GM19452 (cell line): ENCODE results near the gene TBC1D2.
"Not testable (repeated sequence)": the region's sequence is repeated elsewhere in the genome, so short reads cannot be mapped to it uniquely, and the experiment has no call there.

Experiments
- ATAC-seq: cut with Tn5 transposase; IDR thresholded peaks from one replicate; pipeline ENCODE4 v1.9.1; 2021; ENCODE audit not compliant: unreplicated experiment

The TBC1D2 gene

DNA sequence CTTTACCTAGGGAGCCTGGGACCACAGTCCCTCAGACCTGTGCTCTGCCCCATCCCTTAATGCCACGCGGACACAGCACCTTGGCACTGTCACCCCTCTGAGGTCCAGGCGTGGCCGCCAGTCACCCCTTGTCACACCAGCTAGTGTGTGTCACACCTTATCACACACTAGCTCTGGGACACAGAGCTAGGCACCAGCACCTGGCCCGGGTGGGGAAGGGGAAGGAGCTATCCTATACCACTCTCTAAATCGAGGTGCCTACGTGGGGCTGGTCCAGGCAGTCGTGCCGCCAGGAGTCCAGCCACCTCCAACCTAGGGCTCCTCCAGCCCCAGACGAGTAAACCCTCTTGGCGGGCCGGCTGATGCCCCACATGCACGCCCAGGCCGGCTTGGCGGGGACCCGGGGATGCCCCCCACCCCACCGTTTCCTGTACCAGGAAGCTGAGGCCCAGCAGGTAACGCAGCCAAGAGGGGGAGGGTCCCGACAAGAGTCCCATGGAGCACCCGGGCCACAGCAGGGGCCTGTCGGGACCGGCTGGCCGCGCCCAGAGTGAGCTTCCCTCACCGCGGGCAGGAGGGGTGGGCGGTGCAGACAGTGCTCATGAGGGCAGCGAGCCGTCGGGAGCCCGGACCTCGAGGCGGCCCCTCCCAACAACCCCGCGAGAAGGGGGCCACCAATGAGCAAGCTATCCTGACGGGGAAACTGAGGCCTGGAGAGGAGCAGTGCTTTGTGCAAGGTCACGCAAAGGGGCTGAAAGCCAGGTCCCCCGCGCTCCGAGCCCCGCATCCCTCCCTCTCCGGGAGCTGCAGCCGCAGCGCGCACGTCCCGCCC is 63.6 kb downstream of the TBC1D2 start:
- ATAC-seq = no peak

DNA sequence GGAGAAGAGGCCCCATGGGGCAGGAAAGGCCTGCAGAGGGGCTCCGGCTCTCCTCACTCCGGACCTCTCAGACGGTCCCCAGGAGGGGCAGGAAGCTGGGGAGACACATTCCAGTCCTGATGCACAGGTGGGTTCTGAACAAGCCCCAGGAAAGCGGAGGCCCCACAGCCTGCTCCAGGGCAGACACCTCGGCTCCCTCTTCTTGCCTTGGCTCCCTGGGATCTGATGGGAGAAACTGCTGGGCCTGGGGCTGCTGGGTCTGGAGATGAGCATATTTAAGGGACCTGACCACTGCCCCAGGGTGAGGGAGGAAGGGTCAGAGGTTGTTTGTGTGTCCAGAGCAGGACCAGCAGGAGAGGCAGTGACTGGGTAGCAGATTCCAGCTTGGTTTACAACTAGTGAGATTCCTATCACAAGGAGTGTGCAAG is 64.3 kb downstream of the TBC1D2 start:
- ATAC-seq = no peak

DNA sequence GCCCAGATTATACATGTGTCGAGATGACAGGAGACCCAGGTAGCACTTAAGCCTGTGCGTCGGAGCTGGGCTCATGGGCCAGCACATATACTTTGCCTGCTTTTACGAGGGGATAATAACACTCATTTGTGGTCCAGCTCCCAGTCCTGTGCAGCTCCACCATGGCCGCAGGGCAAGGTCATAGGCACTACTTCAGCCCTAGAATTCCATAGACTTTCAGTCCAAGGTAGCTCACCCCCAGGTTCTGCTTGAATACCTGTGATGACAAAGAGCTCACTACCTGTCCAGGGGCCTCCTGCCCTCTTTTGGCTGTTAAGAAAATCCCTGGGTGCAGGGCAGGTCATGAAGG is 64.7 kb downstream of the TBC1D2 start:
- no peak for ATAC-seq

DNA sequence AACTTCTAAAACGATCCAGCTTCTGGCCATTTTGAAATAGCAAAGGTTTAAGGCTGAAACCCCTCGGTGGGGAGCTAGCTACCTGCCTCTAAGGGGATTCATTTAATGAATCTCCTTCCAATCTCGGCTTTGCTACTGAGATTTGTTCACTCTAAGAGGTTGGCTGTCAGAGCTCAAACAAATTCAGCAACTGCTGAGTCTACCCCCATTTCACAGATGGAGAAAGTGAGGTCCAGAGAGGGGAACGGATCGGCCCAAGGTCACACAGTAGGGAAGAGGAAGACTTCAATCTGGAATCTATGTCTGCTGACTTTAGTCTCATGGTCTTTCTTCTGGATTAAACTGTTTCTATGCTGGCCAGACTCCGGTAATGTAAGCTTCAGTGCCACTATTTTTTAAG is 66.0 kb downstream of the TBC1D2 start:
- no peak for ATAC-seq

DNA sequence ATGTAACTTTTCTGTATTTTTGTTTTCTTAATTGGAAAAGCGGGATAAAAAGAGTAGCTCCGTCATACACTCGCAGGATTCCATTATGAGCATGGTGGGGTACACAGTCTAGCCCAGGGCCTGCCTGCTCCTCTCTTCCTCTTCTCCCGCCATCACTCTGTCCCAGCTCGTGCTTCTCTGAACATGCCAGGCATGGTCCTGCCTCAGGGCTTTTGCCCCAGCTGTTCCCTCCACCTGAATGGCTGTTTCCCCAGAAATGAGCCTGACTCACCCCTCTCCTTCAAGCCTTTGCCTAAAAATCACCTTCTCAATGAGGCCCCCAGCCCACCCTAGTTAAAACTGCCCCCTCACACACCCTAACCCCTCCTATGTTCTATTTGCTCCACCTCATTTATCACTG is 67.5 kb downstream of the TBC1D2 start:
- ATAC-seq = no peak

DNA sequence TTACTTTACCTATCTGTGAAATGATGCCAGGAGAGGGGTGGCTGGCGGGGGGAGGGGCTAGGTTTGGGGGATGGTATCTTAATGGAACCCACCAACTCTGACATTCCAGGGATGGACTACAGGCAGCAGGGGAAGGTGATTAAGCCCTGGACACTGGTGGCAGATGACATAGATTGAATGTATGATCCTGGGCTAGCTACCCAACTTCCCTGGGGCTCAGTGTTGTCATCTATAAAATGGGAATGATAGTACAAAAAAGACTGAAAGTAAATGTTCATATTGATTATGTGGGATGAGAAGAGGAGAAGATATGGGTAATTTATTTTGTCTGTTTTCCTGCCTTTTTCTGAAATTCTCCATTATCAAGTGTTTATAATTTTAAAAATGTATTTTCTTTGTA is 69.2 kb downstream of the TBC1D2 start:
- ATAC-seq = no peak

DNA sequence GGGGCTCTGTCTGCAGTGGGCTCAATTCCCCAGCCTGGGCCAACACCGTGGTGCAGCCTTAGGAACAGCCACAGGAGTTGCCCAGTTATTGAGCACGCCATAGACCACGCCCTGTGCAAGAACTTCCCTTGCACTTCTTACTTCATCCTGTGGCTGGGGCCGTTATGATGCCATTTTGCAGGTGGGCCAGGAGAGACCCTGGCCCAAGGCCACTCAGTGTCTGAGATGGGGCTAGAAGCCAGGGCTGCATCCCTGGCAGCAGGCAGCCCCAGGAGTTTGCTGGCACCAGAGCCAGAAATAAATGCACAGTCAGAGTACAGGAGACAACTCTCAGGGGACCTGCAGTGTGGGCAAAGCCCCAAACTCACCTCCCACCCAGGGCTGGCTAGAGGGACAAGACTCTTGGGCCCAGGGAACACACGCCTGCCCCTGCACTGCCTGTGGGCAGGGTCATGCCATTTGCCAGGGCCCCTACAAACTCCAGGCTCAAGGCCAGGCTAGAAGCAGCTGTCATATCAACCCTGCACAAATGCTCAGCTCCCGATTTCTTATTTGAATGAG is 69.8 kb downstream of the TBC1D2 start:
- no peak for ATAC-seq

DNA sequence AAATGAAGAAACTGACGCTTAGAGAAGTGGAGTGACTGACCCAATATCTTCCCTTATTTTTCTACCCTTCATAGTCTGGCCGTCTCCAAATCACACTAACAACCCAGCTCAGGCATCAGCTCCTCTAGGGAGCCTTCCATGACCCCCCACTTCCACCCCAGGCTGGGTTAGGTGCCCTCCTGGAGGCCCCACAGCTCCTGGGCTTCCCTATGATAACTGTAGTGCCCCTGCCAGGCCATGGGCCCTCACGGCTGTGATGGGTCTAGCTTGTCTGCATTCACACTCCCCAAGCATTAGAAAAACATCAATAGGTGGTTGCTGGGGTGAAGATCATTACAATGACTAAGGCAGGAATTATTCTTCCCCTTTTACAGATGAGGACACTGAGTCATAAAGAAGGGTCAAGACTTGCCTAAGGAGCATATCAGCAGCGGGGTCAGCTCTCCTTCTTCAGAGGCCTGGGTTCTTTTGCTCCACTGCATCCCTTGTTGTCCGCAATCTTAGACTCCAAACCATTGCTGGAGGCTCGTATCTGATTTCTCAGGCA is 70.4 kb downstream of the TBC1D2 start:
- no peak for ATAC-seq

DNA sequence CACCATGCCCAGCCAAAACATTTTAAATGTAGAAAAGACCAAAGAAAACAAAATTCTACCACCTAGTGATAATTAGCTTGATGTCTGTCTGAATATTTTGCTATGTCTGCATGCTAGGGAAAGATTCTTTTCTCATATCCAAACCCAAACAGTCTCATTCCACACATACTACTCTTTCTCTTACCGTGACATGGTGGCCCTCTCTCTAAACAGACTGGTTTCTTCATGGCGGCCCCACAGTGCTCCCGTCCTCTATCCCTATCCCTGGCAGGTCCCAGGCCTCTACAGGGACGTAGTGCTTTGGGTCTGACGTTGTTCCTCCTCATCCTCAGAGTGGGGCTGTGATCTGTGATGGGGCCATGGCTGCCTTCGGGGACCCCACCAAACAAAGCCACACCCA is 71.1 kb downstream of the TBC1D2 start:
- no peak for ATAC-seq

DNA sequence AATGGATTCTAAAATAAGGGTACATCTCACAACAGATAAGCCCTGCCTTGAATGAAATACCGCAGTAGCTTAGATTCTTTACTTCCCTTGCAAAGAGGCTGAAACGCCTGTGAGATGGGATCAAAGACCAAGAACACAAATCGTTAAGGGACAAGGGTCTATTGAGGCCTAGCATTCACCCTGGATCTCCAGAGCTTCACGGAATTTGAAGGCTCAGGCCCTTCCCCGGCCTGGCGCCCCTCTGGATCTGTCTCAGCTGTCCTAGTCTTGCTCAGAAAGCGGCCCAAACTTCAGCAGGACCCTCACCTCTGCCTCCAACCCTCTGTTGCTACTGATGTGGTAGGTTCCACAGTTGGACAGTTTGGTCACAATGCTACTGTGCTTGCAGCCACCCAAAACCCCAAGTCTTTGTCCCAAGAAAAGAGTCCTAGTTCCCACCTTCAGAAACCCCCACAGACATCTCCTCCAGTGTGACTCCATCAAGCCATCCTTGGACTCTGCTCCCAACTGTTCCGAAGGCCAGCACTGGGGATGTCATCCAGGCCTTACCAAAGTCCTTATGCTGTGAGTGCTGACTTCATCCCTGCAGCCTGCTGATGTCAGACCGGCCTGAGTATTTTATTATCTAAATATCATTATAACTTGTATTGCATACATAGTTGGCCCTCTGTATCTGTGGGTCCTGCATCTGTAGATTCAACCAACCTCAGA is 72.4 kb downstream of the TBC1D2 start:
- no peak for ATAC-seq

DNA sequence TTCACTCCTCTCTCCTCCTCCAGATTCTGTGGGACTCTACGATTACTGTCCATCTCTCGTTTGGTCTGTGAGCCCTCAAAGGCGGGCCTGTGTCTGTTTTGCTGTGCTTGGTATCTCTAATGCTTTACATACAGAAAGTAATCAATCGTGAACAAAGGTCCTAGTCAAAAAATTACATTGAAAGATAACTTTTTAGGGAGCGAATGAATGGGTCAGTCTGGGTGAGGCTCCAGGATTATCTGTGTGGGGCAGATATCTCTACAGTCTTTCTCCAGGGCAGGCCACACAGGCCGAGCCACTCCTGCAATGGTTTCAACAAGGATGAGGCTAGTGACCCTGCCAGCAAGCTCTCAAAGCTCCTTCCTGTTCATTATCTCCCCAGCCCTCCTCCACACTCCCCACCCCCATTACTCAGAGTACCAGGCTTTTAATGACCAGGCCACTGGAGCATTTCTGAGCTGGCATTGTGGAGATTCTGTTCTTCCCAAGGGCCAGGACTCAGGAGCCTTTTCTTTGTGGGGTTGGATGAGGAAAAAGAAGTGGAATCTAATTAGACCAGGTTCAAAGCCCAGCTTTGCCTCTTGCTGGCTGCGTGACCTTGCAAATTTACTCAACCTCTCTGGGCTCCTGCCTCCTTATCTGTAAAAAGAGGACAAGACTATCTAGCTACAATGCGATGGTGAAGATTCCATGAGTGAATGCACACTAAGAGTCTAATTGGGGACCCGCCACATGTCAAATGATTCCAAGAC is 73.2 kb downstream of the TBC1D2 start:
- ATAC-seq = no peak

DNA sequence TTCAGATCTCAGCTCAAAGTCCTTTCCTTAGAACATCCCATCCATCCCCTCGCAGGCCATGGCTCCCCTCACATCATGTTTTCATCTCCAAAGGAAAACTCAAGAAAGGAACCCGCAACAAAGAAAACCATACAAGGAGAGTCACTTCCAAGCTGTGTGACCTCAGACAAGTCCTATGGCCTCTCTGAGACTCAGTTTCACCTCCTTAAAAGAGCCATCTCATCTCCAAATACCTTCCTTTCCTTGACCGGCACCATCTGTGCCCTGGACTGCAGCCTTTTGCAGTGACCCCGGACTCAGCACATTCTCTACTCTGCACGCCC is 73.7 kb downstream of the TBC1D2 start:
- ATAC-seq = no peak

DNA sequence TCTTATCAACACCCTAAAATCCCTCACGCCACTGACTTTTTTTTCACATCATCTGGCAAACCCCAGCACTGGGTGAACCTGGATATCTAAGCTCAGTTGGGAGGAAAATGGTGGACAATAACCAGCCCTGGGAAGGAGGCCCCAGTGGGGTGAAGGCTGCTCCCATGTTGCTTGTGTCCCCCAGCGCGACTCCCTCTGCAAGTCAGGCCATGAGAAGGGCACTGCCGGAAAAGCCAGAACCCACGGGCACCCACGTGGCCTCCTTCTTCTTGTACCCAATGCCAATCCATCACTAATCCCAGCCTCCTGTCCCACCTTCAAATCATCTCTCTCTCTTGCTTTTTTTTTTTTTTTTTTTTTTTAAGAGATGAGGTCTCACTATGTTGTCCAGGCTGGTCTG is 74.5 kb downstream of the TBC1D2 start:
- ATAC-seq = no peak

DNA sequence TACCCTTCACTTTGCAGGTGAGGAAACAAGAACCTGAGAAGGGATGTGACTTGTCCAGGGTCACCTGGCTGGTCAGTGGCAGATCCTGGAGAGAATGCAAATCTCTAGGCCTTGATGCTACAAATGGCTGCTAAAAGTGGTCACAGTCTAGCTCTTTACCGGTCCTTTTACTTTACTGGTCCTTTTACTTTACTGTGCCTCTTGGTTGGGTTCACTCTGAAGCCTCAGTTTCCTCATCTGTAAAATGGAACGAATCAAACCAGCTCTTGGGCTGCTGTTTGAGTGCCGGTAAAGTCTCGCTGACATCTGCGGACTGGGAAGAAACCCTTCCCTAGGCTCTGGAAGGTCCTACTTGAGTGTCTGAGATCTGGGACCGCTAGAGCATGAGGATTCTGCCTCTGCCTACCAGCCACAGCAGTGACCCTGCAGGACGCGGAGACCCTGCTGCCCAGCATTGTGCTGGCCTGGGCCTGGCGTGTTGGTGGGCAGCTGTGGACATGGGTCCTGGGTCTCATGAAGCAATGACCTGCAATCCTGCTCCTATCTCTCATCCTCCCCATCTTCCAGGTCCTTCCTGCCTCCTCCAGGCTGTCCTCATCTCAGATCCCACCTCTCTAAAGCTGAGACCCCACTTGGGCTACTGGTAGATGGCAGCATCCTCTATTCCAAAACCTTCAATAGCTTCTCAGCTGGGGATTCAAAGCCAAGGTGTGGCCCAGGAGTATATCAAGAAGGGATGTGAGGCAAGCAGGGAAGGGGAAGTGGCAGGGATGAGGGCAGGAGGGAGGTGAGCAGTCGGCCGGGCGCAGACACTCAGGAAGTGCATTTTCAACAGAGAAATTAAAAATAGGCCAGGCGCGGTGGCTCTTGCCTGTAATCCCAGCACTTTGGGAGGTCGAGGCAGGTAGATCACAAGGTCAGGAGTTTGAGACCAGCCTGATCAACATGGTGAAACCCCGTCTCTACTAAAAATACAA is 76.3 kb downstream of the TBC1D2 start:
- ATAC-seq = no peak

DNA sequence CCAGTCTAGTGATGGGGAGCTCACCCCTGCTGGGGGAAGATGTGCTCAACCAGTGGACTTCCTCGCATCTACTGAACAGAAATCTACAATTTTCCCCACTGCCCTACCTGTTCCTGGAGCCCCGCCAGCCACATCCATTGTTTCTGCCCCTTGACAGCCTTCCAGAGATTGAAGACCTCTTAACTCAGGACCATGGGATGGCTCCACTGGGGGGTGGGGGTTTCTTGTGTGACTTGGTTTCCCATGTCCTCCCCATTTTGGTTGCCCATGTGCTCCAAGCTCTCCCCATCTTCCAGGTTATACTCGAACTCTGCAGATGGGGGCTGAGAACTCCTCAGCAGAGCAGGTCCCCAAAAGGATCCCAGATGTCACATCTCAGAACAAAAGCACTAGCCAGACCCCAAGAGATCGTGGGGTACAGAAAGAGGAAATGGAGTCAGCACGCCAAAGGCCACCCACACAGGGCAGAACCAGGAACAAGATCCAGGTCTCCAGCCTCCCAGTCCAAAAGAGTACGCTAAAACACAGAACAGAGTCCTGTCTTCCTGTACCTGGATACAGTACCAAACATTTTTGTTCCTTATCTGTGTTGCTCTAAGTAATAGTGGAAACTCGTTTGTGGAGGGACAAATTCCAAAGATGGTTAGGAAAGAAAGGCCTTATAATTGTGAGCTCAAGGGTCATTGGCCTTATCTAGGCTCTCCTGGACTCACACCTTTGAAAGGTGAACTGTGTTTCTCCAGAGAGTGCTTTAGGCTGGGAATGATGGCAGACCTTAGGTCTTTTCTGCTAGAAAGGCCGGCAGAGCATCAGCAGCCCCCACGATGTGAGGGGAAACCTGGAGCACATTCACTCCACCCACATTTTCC is 78.8 kb downstream of the TBC1D2 start:
- no peak for ATAC-seq

DNA sequence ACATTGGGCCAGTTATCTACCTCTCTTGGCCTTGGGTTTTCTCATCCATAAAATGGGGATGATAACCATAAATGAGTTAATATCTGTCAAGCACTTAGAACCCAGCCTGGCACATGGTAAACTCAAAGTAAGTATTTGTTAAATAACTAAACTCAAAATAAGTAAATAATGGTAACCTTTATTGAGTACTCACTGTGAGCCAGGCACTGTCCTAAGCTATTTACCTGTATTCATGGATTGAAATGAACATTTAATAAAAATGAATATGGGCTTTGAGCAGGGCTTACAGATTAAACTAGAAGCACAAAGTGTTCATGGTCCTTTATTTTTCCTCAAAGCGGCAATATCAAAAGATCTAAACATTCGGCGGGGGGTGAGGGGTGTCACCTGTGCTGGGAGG is 79.7 kb downstream of the TBC1D2 start:
- ATAC-seq = no peak

DNA sequence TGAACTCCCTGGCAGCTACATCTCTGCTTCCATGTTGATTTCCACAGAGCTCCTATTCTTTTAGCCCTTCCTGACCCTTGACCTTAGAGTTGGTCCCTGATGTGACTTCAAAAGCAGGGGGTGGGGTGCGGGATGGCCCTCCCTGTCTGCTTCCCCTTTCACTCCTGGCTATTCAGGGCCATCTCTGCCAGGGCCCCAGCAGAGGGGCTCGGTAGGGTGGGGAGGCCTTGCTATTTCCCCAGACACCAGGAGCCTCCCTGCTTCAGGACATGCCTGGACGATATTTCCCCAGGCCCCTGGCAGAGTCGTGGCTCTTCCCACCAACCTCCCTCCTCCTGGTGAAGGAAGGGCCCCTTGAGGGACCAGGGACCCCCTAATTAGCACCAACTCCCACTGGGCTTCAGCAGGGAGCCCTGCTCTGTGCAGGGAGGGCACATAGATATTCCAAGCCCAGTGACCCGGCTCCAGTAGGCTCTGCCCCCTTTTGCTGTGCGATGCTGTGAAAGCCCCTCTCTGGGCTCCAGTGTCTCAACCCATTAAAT is 80.3 kb downstream of the TBC1D2 start:
- no peak for ATAC-seq

DNA sequence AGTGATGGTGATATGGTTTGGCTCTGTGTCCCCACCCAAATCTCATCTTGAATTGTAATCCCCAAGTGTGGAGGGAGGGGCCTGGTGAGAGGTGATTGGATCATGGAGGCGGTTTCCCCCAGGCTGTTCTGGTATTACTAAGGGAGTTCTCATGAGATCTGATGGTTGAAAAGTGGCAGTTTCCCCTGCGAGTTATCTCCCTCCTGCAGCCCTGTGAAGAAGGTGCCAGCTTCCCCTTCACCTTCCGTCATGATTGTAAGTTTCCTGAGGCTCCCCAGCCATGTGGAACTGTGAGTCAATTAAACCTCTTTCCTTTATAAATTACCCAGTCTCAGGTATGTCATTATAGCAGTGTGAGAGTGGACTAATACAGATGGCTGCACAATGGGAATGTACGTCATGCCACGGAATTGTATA is 80.9 kb downstream of the TBC1D2 start:
- ATAC-seq = not testable (repeated sequence)

DNA sequence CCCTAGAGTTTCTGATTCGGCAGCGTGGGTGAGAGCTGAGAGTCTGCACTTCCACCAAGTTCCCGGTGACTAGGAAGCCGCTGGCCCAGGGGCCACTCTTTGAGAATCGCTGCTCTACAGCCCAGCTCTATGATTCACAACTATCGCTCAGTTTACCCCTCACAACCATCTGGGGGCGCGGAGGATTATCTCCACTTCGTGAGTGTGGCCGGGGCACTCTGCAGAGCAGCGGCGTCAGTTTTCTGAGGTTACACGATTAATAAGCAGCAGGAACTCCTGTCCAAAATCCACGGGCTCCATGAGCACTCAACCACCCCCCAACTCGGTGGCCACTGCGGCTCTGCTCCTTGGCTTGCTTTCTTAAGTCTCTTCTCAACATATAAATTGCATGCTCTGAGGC is 82.3 kb downstream of the TBC1D2 start:
- no peak for ATAC-seq
